Daoy (cell line): Measurements from ENCODE around the gene CCL5. TPM values are rescaled to one million over a fixed set of nuclear protein-coding genes. Genes with fewer than 3 reads are reported as not detected.
A peak's percentile ranks its signal among the peaks of the same experiment; 100 is the strongest.

Experiments used
- DNase-seq: peaks from one replicate; pipeline ENCODE4 v3.0.0-alpha.2; 2015; ENCODE audit warnings: low read depth
- total RNA-seq: library from RNA; depleted of rRNA; stranded (reverse); fragments of >200 nt; shearing (Covaris generic); gene quantifications from 2 replicates; pipeline ENCODE4 v1.2.3, GENCODE V29; 2014

CCL5 gene
- total RNA-seq, 1 experiment from 2014 or later, result 9.0 TPM

GRCh38 chr17:35867574-35867973 lies 12.6 kb downstream of the CCL5 start:
- DNase-seq, result no peak

GRCh38 chr17:35866341-35866950 lies 13.7 kb downstream of the CCL5 start:
- DNase-seq, result no peak

- peak; percentile 39 for DNase-seq
Observed at GRCh38 chr17:35865412-35866340, 14.5 kb downstream of the CCL5 start.

GRCh38 chr17:35864853-35865252 lies 15.3 kb downstream of the CCL5 start:
- DNase-seq, result no peak

GRCh38 chr17:35856603-35857002 lies 23.6 kb downstream of the CCL5 start:
- DNase-seq, result no peak

GRCh38 chr17:35855965-35856364 lies 24.2 kb downstream of the CCL5 start:
- DNase-seq, result no peak

GRCh38 chr17:35849469-35850348 lies 30.5 kb downstream of the CCL5 start:
- DNase-seq, result peak; percentile 47

GRCh38 chr17:35847633-35848373 lies 32.4 kb downstream of the CCL5 start:
- no peak for DNase-seq

- DNase-seq, result no peak
Observed at GRCh38 chr17:35847006-35847405, 33.2 kb downstream of the CCL5 start.

- no peak for DNase-seq
Observed at GRCh38 chr17:35846055-35846809, 33.9 kb downstream of the CCL5 start.

GRCh38 chr17:35844547-35844946 lies 35.6 kb downstream of the CCL5 start:
- no peak for DNase-seq

GRCh38 chr17:35843698-35844097 lies 36.5 kb downstream of the CCL5 start:
- no peak for DNase-seq

- DNase-seq, result no peak
Observed at GRCh38 chr17:35842239-35842638, 37.9 kb downstream of the CCL5 start.

- peak; percentile 7 for DNase-seq
Observed at GRCh38 chr17:35841505-35841904, 38.7 kb downstream of the CCL5 start.

GRCh38 chr17:35841101-35841500 lies 39.1 kb downstream of the CCL5 start:
- no peak for DNase-seq

GRCh38 chr17:35825206-35825605 lies 55.0 kb downstream of the CCL5 start:
- no peak for DNase-seq
